Measurements from ENCODE around the gene TSPAN17. TPM values are rescaled to one million over a fixed set of nuclear protein-coding genes. Genes with fewer than 3 reads are reported as not detected.

TSPAN17 gene
- total RNA-seq, 2 donors from 2014 or later, result 15.0 to 20.4 TPM

DNA sequence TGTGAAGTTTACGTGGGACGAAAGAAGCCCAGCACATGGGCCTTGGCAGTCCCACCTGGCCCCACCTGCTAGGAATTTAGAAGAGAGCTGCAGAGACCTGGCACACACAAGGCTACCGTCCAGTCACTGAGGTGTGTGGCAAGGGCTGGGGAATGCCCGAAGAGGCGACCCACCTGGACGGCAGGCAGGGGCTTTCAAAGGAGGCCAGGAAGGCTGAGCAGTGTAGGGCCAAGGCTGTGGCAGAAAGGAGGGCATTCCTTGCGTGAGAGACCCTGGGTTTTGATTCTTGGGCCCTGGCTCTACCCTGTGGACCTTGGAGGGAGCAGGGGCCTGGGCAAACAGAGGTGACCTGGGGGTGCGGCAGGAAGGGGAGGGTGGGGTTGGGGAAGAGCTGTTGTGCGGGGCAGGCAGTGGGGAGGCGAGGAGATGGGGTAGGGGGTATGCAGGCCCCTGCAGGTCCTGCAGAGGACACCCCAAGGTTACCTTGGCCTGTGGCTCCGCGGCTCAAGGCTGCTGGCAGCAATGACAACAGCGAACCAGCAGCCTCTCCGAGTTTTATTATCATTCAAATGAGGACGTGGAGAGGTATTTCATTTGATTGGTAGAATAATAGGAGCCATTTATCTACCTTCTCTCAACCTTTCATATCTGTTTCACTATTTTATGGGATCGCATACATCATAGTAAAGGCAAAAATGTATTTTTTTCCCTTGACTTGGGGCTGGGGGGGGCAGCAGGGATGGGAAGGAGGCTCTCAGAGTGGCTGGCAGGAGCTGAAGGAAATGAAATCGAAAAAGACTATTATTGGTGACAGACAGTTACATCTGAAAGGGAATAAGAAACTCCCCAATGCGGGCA, 24.8 kb downstream of the TSPAN17 start:
- no peak for DNase-seq (ENCODE audit: low spot score)
- Histone ChIP-seq H3K4me3 (no peak overlapping the region), H3K27me3 (no peaks in the 10 kb centered on the region), H3K9me3 (no peaks in the 10 kb centered on the region), H3K4me1 (peaks cover 0 to 17% of the 10 kb centered on the region in 2 donors), H3K27ac (no peak overlapping the region), H3K36me3 (no peaks in the 10 kb centered on the region)
- TF ChIP-seq, protein P1, sequence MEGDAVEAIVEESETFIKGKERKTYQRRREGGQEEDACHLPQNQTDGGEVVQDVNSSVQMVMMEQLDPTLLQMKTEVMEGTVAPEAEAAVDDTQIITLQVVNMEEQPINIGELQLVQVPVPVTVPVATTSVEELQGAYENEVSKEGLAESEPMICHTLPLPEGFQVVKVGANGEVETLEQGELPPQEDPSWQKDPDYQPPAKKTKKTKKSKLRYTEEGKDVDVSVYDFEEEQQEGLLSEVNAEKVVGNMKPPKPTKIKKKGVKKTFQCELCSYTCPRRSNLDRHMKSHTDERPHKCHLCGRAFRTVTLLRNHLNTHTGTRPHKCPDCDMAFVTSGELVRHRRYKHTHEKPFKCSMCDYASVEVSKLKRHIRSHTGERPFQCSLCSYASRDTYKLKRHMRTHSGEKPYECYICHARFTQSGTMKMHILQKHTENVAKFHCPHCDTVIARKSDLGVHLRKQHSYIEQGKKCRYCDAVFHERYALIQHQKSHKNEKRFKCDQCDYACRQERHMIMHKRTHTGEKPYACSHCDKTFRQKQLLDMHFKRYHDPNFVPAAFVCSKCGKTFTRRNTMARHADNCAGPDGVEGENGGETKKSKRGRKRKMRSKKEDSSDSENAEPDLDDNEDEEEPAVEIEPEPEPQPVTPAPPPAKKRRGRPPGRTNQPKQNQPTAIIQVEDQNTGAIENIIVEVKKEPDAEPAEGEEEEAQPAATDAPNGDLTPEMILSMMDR (IDR thresholded peaks at IDR 0.05), result no peak

DNA sequence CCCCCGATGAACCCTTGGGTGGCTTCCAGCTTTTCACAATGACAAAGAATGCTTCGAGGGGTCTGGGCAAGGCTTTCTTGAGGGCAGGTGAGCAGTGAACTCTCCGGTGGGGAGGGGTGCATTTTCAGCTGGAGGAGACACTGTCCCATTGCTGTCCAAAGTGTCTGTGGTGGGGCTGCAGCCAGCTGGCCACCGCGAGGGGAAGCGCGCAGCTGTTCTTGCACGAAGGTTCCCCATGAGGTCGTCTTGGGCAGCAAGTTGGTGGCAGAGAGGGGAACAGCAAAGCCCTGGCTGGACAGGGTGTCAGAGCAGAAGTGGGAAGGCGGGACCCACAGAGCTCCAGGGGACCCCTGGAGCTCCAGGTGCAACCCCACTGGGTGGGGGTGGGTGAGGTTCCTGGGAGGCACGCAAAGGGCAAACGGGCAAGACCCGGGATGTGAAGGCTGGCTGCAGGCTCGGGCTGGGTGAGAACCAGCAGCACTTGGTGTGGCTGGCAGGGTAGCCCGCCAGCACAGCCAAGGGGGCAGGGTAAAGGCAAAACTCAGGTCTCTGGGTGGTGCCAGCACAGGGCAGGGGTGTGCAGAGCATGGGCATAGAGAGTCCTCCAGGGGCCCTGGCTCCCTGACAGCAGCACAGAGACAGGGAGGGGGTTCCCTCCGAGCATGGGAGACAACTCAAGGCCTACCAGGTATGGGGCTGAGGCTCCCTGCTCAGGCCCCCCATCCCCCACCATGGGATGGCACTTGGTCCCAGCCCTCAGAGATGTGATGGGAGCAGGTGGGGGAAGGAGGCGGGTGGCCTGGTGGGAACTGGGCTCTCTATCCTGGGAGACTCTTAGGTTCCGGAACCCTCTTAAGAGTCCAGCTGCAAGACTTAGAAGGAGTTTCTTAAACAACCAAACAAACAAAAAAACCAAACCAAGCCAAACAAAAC, 26.6 kb downstream of the TSPAN17 start:
- peaks cover 0 to 35% of the 10 kb centered on the region in 2 donors for H3K4me1 ChIP-seq
- H3K36me3 ChIP-seq, result no peaks in the 10 kb centered on the region
- no peak overlapping the region for H3K27ac ChIP-seq
- H3K4me3 ChIP-seq, result no peak overlapping the region
- TF ChIP-seq, protein P1 (IDR thresholded peaks at IDR 0.05), result no peak
- no peaks in the 10 kb centered on the region for H3K9me3 ChIP-seq
- no peak for DNase-seq (ENCODE audit: low spot score)
- H3K27me3 ChIP-seq, result no peaks in the 10 kb centered on the region

DNA sequence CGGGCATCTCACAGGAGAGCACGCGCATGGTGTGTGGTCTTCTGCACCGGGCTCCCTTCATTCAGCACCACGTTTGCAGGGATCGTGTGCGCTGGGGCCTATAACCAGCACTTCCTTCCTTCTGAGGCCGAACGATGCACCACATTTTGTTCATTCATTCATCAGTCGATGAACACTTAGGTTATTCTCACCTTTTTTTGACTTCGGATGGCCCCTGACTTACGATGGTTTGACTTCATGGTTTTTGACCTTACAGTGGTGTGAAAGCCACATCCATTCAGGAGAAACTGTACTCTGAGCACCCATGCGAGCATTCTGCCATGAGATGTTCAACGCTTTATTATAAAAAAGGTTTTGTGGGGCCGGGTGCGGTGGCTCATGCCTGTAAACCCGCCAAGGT, 27.5 kb downstream of the TSPAN17 start:
- no peak for DNase-seq (ENCODE audit: low spot score)

DNA sequence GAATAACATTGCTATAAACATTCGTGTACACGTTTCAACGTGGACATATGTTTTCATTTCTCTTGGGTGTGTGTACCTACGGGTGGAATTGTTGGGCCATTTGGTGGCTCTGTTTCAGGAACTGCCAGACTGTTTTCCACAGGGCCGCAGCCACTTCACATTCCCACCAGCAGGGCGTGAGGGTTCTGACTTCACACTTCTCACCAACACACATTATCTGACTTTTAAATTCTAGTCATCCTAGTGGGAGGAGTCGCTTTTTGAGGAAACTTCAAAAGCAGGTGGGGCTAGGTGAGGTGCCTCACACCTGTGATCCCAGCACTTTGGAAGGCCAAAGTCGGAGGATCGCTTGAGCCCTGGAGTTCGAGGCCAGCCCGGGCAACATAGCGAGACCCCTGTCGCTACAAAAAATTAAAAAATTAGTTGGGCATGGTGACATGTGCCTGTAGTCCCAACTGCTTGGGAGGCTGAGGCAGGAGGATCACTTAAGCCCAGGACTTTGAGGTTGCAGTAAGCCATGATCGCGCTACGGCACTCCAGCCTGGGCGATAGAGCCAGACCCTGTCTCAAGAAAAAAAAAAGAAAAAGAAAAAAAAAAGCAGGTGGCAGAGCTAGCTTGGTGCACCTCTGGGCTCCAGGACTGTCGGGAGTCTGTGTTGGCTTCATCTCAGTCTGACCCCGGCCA, 28.5 kb downstream of the TSPAN17 start:
- no peak overlapping the region for H3K4me3 ChIP-seq
- H3K9me3 ChIP-seq, result no peaks in the 10 kb centered on the region
- TF ChIP-seq, protein P1 (IDR thresholded peaks at IDR 0.05), result peak; percentile 25 to 55
- no peak overlapping the region for H3K27ac ChIP-seq
- H3K27me3 ChIP-seq, result peaks cover 0 to 10% of the 10 kb centered on the region in 2 donors
- DNase-seq (ENCODE audit: low spot score), result no peak
- no peaks in the 10 kb centered on the region for H3K36me3 ChIP-seq
- H3K4me1 ChIP-seq, result peaks cover 0 to 49% of the 10 kb centered on the region in 2 donors

More for the DNA sequence above, 27.5 kb downstream of the TSPAN17 start:
- TF ChIP-seq, protein P1 (IDR thresholded peaks at IDR 0.05), result no peak
- H3K27ac ChIP-seq, result no peak overlapping the region
- peaks cover 0 to 43% of the 10 kb centered on the region in 2 donors for H3K4me1 ChIP-seq
- no peak overlapping the region for H3K4me3 ChIP-seq
- H3K27me3 ChIP-seq, result peaks cover 0 to 5% of the 10 kb centered on the region in 2 donors
- no peaks in the 10 kb centered on the region for H3K9me3 ChIP-seq
- H3K36me3 ChIP-seq, result no peaks in the 10 kb centered on the region

DNA sequence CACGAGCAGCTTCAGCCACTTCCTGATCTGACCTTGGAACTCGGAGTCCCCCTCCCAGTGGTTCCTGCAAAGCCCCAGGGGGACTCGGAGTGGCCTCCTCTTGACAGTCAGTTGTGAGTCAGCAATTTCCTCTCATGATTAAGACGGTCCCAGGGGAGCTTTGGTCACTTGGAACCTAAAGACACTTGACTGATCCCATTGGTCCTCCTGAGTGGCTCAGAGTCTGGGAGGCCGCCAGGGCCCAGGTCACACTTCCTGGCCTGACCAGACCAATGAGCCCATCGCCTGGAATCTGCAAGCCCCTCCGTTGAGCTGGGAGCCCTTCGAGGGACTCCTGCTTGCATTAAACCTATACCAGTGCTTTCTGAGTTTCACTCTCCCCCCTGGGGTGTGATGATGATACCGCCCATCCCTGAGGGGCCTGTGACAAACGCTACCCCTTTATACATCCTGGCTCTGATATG, 29.1 kb downstream of the TSPAN17 start:
- Histone ChIP-seq H3K36me3 (no peaks in the 10 kb centered on the region), H3K27ac (no peak overlapping the region), H3K27me3 (peaks cover 0 to 10% of the 10 kb centered on the region in 2 donors), H3K9me3 (no peaks in the 10 kb centered on the region), H3K4me1 (peaks cover 0 to 49% of the 10 kb centered on the region in 2 donors), H3K4me3 (no peak overlapping the region)
- no peak for DNase-seq (ENCODE audit: low spot score)
- TF ChIP-seq, protein P1 (IDR thresholded peaks at IDR 0.05), result no peak

Data from right atrium auricular region (tissue), 2 donors.